ENCODE results near the gene PTPRG.

DNA sequence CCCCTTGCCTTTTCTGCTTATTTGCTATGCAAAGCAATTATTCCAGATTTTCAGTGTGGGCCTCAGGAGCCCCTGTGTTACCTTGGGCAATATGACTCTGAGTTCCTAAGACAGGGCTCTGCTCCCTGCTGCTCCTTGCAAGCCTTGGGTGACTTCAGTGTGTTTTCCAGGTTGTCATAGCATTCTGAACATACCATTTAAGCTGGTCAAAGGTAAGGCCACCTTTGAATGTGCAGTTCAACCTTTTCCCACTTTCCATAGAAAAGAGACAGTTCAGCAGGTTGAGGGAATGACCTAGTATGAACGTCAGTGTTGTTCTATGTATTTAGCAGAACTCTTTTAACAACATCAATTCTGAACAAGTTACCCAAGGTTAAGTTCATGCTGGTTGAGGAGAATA, 302.2 kb downstream of the PTPRG start:
- TF ChIP-seq POLR2A (IDR thresholded peaks at IDR 0.05; ENCODE audit: low read length) (no peak), GATA1 (IDR thresholded peaks at IDR 0.05; ENCODE audit: low read depth, low read length) (no peak)
